ENCODE measurements around the gene LRBA.

Gene LRBA

DNA sequence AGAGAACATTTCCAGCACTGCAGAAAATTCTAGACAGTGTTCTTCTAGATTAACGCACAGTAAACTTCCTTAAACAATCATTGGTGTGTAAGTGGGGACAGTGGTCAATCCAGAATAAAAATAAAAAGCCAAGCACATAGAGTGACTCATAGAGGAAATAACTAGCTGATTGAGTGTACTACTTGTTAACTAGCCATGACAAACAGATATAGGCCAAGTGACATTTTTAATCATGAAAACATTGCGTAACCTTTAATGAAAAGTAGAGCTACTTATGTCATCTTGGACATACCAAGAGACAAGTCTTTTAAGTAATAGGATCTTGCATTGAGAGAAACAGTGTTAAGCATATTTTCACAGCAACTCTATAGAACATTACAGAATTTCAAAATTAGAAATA lies 667.0 kb downstream of the LRBA start:
- no peaks in the 10 kb centered on the region for H3K9me2 ChIP-seq (replicated peaks; ENCODE audit: insufficient read depth, low read length)
- no peaks in the 10 kb centered on the region for H3K27me3 ChIP-seq (replicated peaks; ENCODE audit: insufficient read depth, low read length)
- H2AFZ ChIP-seq (ENCODE audit: low read length), result no peak overlapping the region
- H3K9ac ChIP-seq (ENCODE audit: low read length), result no peak overlapping the region
- no peak for DNase-seq
- no peaks in the 10 kb centered on the region for H3K36me3 ChIP-seq (replicated peaks; ENCODE audit: insufficient read depth, low read length)
- no peak overlapping the region for H3K27ac ChIP-seq (ENCODE audit: low read length)
- H3K4me3 ChIP-seq (ENCODE audit: low read length), result no peak overlapping the region
- H4K20me1 ChIP-seq (ENCODE audit: insufficient read depth, low read length), result no peaks in the 10 kb centered on the region
- no peaks in the 10 kb centered on the region; the same call in 1 of the 2 replicates for H3K4me1 ChIP-seq (ENCODE audit: low read length)
- no peak overlapping the region for H3K4me2 ChIP-seq (ENCODE audit: low read depth, low read length)
- no peak for TF ChIP-seq EZH2phosphoT487 (IDR thresholded peaks at IDR 0.05; ENCODE audit: low read length)
- TF ChIP-seq, protein P1, sequence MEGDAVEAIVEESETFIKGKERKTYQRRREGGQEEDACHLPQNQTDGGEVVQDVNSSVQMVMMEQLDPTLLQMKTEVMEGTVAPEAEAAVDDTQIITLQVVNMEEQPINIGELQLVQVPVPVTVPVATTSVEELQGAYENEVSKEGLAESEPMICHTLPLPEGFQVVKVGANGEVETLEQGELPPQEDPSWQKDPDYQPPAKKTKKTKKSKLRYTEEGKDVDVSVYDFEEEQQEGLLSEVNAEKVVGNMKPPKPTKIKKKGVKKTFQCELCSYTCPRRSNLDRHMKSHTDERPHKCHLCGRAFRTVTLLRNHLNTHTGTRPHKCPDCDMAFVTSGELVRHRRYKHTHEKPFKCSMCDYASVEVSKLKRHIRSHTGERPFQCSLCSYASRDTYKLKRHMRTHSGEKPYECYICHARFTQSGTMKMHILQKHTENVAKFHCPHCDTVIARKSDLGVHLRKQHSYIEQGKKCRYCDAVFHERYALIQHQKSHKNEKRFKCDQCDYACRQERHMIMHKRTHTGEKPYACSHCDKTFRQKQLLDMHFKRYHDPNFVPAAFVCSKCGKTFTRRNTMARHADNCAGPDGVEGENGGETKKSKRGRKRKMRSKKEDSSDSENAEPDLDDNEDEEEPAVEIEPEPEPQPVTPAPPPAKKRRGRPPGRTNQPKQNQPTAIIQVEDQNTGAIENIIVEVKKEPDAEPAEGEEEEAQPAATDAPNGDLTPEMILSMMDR (IDR thresholded peaks at IDR 0.05; ENCODE audit: low read length), result no peak
- no peak for TF ChIP-seq EZH2 (optimal IDR thresholded peaks at IDR 0.05; ENCODE audit: low read depth, low read length)
- H3F3A ChIP-seq (ENCODE audit: insufficient read depth, low read length), result no peaks in the 10 kb centered on the region
- H3K79me2 ChIP-seq (ENCODE audit: low read length), result no peaks in the 10 kb centered on the region
- H3K9me3 ChIP-seq (replicated peaks; ENCODE audit: insufficient read depth, low read length), result no peaks in the 10 kb centered on the region

DNA sequence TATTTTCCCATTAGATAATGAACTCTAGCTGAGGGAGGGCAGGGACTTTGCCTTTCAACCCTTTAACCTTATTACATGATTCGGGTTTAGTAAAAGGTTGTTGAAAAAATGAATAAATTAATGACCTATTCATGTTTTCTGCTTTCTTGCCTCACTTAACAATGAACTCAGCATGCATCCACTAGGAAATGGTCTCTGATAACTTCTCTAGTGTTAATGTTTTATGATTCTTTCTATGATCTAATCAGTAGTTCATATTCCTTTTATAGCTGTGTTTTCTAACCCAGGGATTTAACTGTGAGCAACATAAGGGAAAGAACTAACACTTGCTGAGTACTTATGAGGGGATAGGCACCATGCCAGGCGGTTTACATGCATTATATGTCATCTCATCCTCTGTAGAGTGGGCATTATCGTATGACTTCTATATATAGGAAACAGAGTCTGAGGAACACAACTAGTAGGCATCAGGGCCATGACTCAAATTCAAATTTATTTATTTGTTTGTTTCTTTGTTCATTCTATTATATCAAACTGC lies 669.8 kb downstream of the LRBA start:
- Histone ChIP-seq H3K9me2 (replicated peaks; ENCODE audit: insufficient read depth, low read length) (no peaks in the 10 kb centered on the region), H2AFZ (ENCODE audit: low read length) (no peak overlapping the region), H3K4me2 (ENCODE audit: low read depth, low read length) (no peak overlapping the region), H3K4me1 (ENCODE audit: low read length) (no peaks in the 10 kb centered on the region; the same call in 1 of the 2 replicates), H3K4me3 (ENCODE audit: low read length) (no peak overlapping the region), H4K20me1 (ENCODE audit: insufficient read depth, low read length) (no peaks in the 10 kb centered on the region), H3K79me2 (ENCODE audit: low read length) (no peaks in the 10 kb centered on the region), H3K27me3 (replicated peaks; ENCODE audit: insufficient read depth, low read length) (no peaks in the 10 kb centered on the region), H3K27ac (ENCODE audit: low read length) (no peak overlapping the region), H3F3A (ENCODE audit: insufficient read depth, low read length) (no peaks in the 10 kb centered on the region), H3K9me3 (replicated peaks; ENCODE audit: insufficient read depth, low read length) (no peaks in the 10 kb centered on the region), H3K9ac (ENCODE audit: low read length) (no peak overlapping the region), H3K36me3 (replicated peaks; ENCODE audit: insufficient read depth, low read length) (no peaks in the 10 kb centered on the region)
- TF ChIP-seq EZH2 (optimal IDR thresholded peaks at IDR 0.05; ENCODE audit: low read depth, low read length) (no peak), EZH2phosphoT487 (IDR thresholded peaks at IDR 0.05; ENCODE audit: low read length) (no peak)
- TF ChIP-seq, protein P1 (IDR thresholded peaks at IDR 0.05; ENCODE audit: low read length), result no peak
- DNase-seq, result no peak

DNA sequence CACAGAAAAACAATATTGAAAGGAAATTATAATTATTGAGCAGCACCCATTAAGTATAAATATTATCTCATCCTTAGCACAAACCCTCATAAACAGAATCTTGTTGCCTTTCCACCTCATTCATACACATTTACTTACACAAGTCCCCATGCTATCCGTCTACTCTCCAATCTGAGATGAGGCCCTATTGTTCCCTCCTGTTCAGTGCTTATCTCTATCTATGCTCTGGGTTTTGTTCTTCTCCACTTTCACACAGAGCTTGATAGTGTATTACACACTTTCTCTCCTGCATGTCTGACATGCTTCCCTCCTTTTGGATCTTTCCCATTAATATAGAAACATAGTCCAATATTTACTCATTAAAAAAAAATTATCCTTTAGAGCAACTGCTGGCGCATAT lies 671.3 kb downstream of the LRBA start:
- no peak overlapping the region for H3K9ac ChIP-seq (ENCODE audit: low read length)
- no peaks in the 10 kb centered on the region for H3F3A ChIP-seq (ENCODE audit: insufficient read depth, low read length)
- H3K9me2 ChIP-seq (replicated peaks; ENCODE audit: insufficient read depth, low read length), result no peaks in the 10 kb centered on the region
- no peaks in the 10 kb centered on the region for H4K20me1 ChIP-seq (ENCODE audit: insufficient read depth, low read length)
- H3K4me2 ChIP-seq (ENCODE audit: low read depth, low read length), result no peak overlapping the region
- no peaks in the 10 kb centered on the region for H3K79me2 ChIP-seq (ENCODE audit: low read length)
- H2AFZ ChIP-seq (ENCODE audit: low read length), result no peak overlapping the region
- TF ChIP-seq, protein P1 (IDR thresholded peaks at IDR 0.05; ENCODE audit: low read length), result no peak
- TF ChIP-seq EZH2phosphoT487 (IDR thresholded peaks at IDR 0.05; ENCODE audit: low read length) (no peak), EZH2 (optimal IDR thresholded peaks at IDR 0.05; ENCODE audit: low read depth, low read length) (no peak)
- no peak overlapping the region for H3K27ac ChIP-seq (ENCODE audit: low read length)
- no peaks in the 10 kb centered on the region for H3K4me1 ChIP-seq (ENCODE audit: low read length)
- no peak for DNase-seq
- no peaks in the 10 kb centered on the region for H3K36me3 ChIP-seq (replicated peaks; ENCODE audit: insufficient read depth, low read length)
- no peaks in the 10 kb centered on the region for H3K9me3 ChIP-seq (replicated peaks; ENCODE audit: insufficient read depth, low read length)
- no peak overlapping the region for H3K4me3 ChIP-seq (ENCODE audit: low read length)
- H3K27me3 ChIP-seq (replicated peaks; ENCODE audit: insufficient read depth, low read length), result no peaks in the 10 kb centered on the region

Measured in MM.1S (cell line).